ENCODE measurements around the gene EPB41L5.

- TF ChIP-seq, protein P1, sequence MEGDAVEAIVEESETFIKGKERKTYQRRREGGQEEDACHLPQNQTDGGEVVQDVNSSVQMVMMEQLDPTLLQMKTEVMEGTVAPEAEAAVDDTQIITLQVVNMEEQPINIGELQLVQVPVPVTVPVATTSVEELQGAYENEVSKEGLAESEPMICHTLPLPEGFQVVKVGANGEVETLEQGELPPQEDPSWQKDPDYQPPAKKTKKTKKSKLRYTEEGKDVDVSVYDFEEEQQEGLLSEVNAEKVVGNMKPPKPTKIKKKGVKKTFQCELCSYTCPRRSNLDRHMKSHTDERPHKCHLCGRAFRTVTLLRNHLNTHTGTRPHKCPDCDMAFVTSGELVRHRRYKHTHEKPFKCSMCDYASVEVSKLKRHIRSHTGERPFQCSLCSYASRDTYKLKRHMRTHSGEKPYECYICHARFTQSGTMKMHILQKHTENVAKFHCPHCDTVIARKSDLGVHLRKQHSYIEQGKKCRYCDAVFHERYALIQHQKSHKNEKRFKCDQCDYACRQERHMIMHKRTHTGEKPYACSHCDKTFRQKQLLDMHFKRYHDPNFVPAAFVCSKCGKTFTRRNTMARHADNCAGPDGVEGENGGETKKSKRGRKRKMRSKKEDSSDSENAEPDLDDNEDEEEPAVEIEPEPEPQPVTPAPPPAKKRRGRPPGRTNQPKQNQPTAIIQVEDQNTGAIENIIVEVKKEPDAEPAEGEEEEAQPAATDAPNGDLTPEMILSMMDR (IDR thresholded peaks at IDR 0.05) = no peak
- TF ChIP-seq POLR2A (IDR thresholded peaks at IDR 0.05) = no peak
Observed at GRCh38 chr2:120118018-120118417, 105.1 kb downstream of the EPB41L5 start.
